ENCODE results near the gene TTC27.

Gene TTC27

GRCh38 chr2:32780961-32781360 lies 153.1 kb downstream of the TTC27 start:
- no peaks in the 10 kb centered on the region for H3K4me1 ChIP-seq (ENCODE audit: control insufficient read depth in 2 of 2, insufficient read depth in 1 of 2, low read depth in 1 of 2, low read length in 2 of 2)
- no peak for DNase-seq (ENCODE audit: low spot score)
- no peak overlapping the region for H2AFZ ChIP-seq (ENCODE audit: low read length)
- H3K27ac ChIP-seq (replicated peaks; ENCODE audit: low read length), result no peak overlapping the region
- H4K91ac ChIP-seq (ENCODE audit: low read depth, low read length, poor library complexity), result no peak overlapping the region
- H3K4me2 ChIP-seq (ENCODE audit: insufficient read depth, low read length, poor library complexity, severe bottlenecking), result no peak overlapping the region
- no peak overlapping the region for H3K4ac ChIP-seq (ENCODE audit: low read length)
- no peak overlapping the region for H2BK15ac ChIP-seq (ENCODE audit: low read length)
- no peak overlapping the region for H2BK5ac ChIP-seq (ENCODE audit: low read length)
- no peak overlapping the region for H2BK120ac ChIP-seq (ENCODE audit: low read depth, low read length)
- H3K79me1 ChIP-seq (ENCODE audit: low read depth, low read length), result peaks cover 1% of the 10 kb centered on the region
- no peak overlapping the region for H3K14ac ChIP-seq (ENCODE audit: low read length)
- H3K27me3 ChIP-seq (ENCODE audit: control insufficient read depth in 3 of 3, insufficient read depth in 3 of 3, low read depth in 1 of 3, low read length in 3 of 3), result no peaks in the 10 kb centered on the region
- no peak overlapping the region for H3K23ac ChIP-seq (ENCODE audit: low read depth, low read length, poor library complexity)
- H2BK12ac ChIP-seq (ENCODE audit: low read length), result no peak overlapping the region
- peaks cover 0 to 12% of the 10 kb centered on the region in 2 donors for H3K9me3 ChIP-seq (replicated peaks in 1 of 2; ENCODE audit: control insufficient read depth in 2 of 2, insufficient read depth in 1 of 2, low read depth in 1 of 2, low read length in 2 of 2)
- H3K9ac ChIP-seq (ENCODE audit: low read depth, low read length, poor library complexity), result no peak overlapping the region
- WGBS, 2 donors (ENCODE audit: extremely low coverage in 2 of 2, insufficient read length in 2 of 2, insufficient replicate concordance in 1 of 2), result no CpG with 5 or more reads among the region's 2 CpGs
- no peak overlapping the region for H3K18ac ChIP-seq (ENCODE audit: low read length)
- no peaks in the 10 kb centered on the region for H3K36me3 ChIP-seq (replicated peaks in 1 of 2; ENCODE audit: control insufficient read depth in 2 of 2, insufficient read depth in 2 of 2, low read length in 2 of 2)
- no peak overlapping the region for H3K4me3 ChIP-seq (ENCODE audit: low read length in 2 of 2)
- no peak overlapping the region for H4K8ac ChIP-seq (ENCODE audit: low read depth, low read length)
- no peak overlapping the region for H2AK5ac ChIP-seq (ENCODE audit: low read depth, low read length)

- Histone ChIP-seq H3K18ac (ENCODE audit: low read length) (no peak overlapping the region), H2AFZ (ENCODE audit: low read length) (no peak overlapping the region), H2BK15ac (ENCODE audit: low read length) (no peak overlapping the region), H3K27ac (replicated peaks; ENCODE audit: low read length) (no peak overlapping the region), H2BK120ac (ENCODE audit: low read depth, low read length) (no peak overlapping the region), H3K4ac (ENCODE audit: low read length) (no peak overlapping the region), H3K79me1 (ENCODE audit: low read depth, low read length) (no peaks in the 10 kb centered on the region), H3K23ac (ENCODE audit: low read depth, low read length, poor library complexity) (no peak overlapping the region), H3K27me3 (ENCODE audit: control insufficient read depth in 3 of 3, insufficient read depth in 3 of 3, low read depth in 1 of 3, low read length in 3 of 3) (no peaks in the 10 kb centered on the region), H3K14ac (ENCODE audit: low read length) (no peak overlapping the region), H2BK12ac (ENCODE audit: low read length) (no peak overlapping the region), H3K4me3 (ENCODE audit: low read length in 2 of 2) (no peak overlapping the region), H3K4me2 (ENCODE audit: insufficient read depth, low read length, poor library complexity, severe bottlenecking) (no peak overlapping the region), H2AK5ac (ENCODE audit: low read depth, low read length) (no peak overlapping the region), H2BK5ac (ENCODE audit: low read length) (no peak overlapping the region), H4K91ac (ENCODE audit: low read depth, low read length, poor library complexity) (no peak overlapping the region), H3K9me3 (replicated peaks in 1 of 2; ENCODE audit: control insufficient read depth in 2 of 2, insufficient read depth in 1 of 2, low read depth in 1 of 2, low read length in 2 of 2) (peaks cover 0 to 12% of the 10 kb centered on the region in 2 donors), H3K9ac (ENCODE audit: low read depth, low read length, poor library complexity) (no peak overlapping the region), H3K36me3 (replicated peaks in 1 of 2; ENCODE audit: control insufficient read depth in 2 of 2, insufficient read depth in 2 of 2, low read length in 2 of 2) (no peaks in the 10 kb centered on the region), H4K8ac (ENCODE audit: low read depth, low read length) (no peak overlapping the region), H3K4me1 (ENCODE audit: control insufficient read depth in 2 of 2, insufficient read depth in 1 of 2, low read depth in 1 of 2, low read length in 2 of 2) (no peaks in the 10 kb centered on the region)
- no peak for DNase-seq (ENCODE audit: low spot score)
- WGBS, 2 donors (ENCODE audit: extremely low coverage in 2 of 2, insufficient read length in 2 of 2, insufficient replicate concordance in 1 of 2), result no CpG with 5 or more reads among the region's 2 CpGs
These were observed 155.6 kb downstream of the TTC27 start for GRCh38 chr2:32783469-32783868.

DNA sequence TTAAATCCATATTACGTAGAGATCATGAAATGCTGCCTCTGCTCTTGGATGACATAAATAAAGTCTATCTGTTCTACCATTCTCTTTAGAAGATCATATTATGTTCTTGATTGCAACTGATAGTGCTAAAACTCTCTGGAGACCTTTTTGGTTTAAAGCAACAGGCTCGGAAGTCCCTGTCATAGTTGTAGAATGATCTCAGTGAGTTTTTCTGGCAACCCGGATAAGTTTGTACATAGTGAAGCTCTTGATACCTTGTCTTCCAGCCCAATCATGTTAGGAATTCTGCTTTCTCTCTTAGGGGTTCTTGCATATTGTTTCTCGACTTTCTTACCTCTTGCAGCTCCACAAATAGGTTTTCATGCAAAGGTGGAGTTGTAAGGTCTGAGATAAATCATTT lies 156.1 kb downstream of the TTC27 start:
- Histone ChIP-seq H2BK120ac (ENCODE audit: low read depth, low read length) (no peak overlapping the region), H3K4me3 (ENCODE audit: low read length in 2 of 2) (no peak overlapping the region), H3K9me3 (replicated peaks in 1 of 2; ENCODE audit: control insufficient read depth in 2 of 2, insufficient read depth in 1 of 2, low read depth in 1 of 2, low read length in 2 of 2) (peaks cover 0 to 12% of the 10 kb centered on the region in 2 donors), H3K36me3 (replicated peaks in 1 of 2; ENCODE audit: control insufficient read depth in 2 of 2, insufficient read depth in 2 of 2, low read length in 2 of 2) (no peaks in the 10 kb centered on the region), H2BK15ac (ENCODE audit: low read length) (no peak overlapping the region), H3K9ac (ENCODE audit: low read depth, low read length, poor library complexity) (no peak overlapping the region), H2AFZ (ENCODE audit: low read length) (no peak overlapping the region), H3K79me1 (ENCODE audit: low read depth, low read length) (no peaks in the 10 kb centered on the region), H3K4me1 (ENCODE audit: control insufficient read depth in 2 of 2, insufficient read depth in 1 of 2, low read depth in 1 of 2, low read length in 2 of 2) (no peaks in the 10 kb centered on the region), H4K91ac (ENCODE audit: low read depth, low read length, poor library complexity) (no peak overlapping the region), H2BK12ac (ENCODE audit: low read length) (no peak overlapping the region), H3K4me2 (ENCODE audit: insufficient read depth, low read length, poor library complexity, severe bottlenecking) (no peak overlapping the region), H3K27me3 (ENCODE audit: control insufficient read depth in 3 of 3, insufficient read depth in 3 of 3, low read depth in 1 of 3, low read length in 3 of 3) (no peaks in the 10 kb centered on the region), H3K4ac (ENCODE audit: low read length) (no peak overlapping the region), H3K27ac (replicated peaks; ENCODE audit: low read length) (no peak overlapping the region), H3K14ac (ENCODE audit: low read length) (no peak overlapping the region), H3K23ac (ENCODE audit: low read depth, low read length, poor library complexity) (no peak overlapping the region), H2AK5ac (ENCODE audit: low read depth, low read length) (no peak overlapping the region), H4K8ac (ENCODE audit: low read depth, low read length) (no peak overlapping the region), H3K18ac (ENCODE audit: low read length) (no peak overlapping the region), H2BK5ac (ENCODE audit: low read length) (no peak overlapping the region)
- no CpG with 5 or more reads among the region's 4 CpGs for WGBS, 2 donors (ENCODE audit: extremely low coverage in 2 of 2, insufficient read length in 2 of 2, insufficient replicate concordance in 1 of 2)
- no peak for DNase-seq (ENCODE audit: low spot score)

GRCh38 chr2:32787207-32787606 lies 159.4 kb downstream of the TTC27 start:
- Histone ChIP-seq H4K91ac (ENCODE audit: low read depth, low read length, poor library complexity) (no peak overlapping the region), H3K9me3 (replicated peaks in 1 of 2; ENCODE audit: control insufficient read depth in 2 of 2, insufficient read depth in 1 of 2, low read depth in 1 of 2, low read length in 2 of 2) (no peaks in the 10 kb centered on the region), H3K4me3 (ENCODE audit: low read length in 2 of 2) (no peak overlapping the region), H2BK15ac (ENCODE audit: low read length) (no peak overlapping the region), H3K36me3 (replicated peaks in 1 of 2; ENCODE audit: control insufficient read depth in 2 of 2, insufficient read depth in 2 of 2, low read length in 2 of 2) (no peaks in the 10 kb centered on the region), H3K14ac (ENCODE audit: low read length) (no peak overlapping the region), H2BK120ac (ENCODE audit: low read depth, low read length) (no peak overlapping the region), H2AK5ac (ENCODE audit: low read depth, low read length) (no peak overlapping the region), H3K4me2 (ENCODE audit: insufficient read depth, low read length, poor library complexity, severe bottlenecking) (no peak overlapping the region), H2BK12ac (ENCODE audit: low read length) (no peak overlapping the region), H3K79me1 (ENCODE audit: low read depth, low read length) (no peaks in the 10 kb centered on the region), H3K18ac (ENCODE audit: low read length) (no peak overlapping the region), H2BK5ac (ENCODE audit: low read length) (no peak overlapping the region), H3K4me1 (ENCODE audit: control insufficient read depth in 2 of 2, insufficient read depth in 1 of 2, low read depth in 1 of 2, low read length in 2 of 2) (no peaks in the 10 kb centered on the region), H3K27ac (replicated peaks; ENCODE audit: low read length) (no peak overlapping the region), H3K4ac (ENCODE audit: low read length) (no peak overlapping the region), H3K27me3 (ENCODE audit: control insufficient read depth in 3 of 3, insufficient read depth in 3 of 3, low read depth in 1 of 3, low read length in 3 of 3) (no peaks in the 10 kb centered on the region), H3K23ac (ENCODE audit: low read depth, low read length, poor library complexity) (no peak overlapping the region), H2AFZ (ENCODE audit: low read length) (no peak overlapping the region), H3K9ac (ENCODE audit: low read depth, low read length, poor library complexity) (no peak overlapping the region), H4K8ac (ENCODE audit: low read depth, low read length) (no peak overlapping the region)
- DNase-seq (ENCODE audit: low spot score), result no peak
